Measurements from ENCODE around the gene KCTD13. TPM values are rescaled to one million over a fixed set of nuclear protein-coding genes. Genes with fewer than 3 reads are reported as not detected.

The KCTD13 gene
- 24.1 TPM for polyA plus RNA-seq (2013, experiment 1 of 2)
- 17.5 TPM for polyA plus RNA-seq (2013, experiment 2 of 2)

DNA sequence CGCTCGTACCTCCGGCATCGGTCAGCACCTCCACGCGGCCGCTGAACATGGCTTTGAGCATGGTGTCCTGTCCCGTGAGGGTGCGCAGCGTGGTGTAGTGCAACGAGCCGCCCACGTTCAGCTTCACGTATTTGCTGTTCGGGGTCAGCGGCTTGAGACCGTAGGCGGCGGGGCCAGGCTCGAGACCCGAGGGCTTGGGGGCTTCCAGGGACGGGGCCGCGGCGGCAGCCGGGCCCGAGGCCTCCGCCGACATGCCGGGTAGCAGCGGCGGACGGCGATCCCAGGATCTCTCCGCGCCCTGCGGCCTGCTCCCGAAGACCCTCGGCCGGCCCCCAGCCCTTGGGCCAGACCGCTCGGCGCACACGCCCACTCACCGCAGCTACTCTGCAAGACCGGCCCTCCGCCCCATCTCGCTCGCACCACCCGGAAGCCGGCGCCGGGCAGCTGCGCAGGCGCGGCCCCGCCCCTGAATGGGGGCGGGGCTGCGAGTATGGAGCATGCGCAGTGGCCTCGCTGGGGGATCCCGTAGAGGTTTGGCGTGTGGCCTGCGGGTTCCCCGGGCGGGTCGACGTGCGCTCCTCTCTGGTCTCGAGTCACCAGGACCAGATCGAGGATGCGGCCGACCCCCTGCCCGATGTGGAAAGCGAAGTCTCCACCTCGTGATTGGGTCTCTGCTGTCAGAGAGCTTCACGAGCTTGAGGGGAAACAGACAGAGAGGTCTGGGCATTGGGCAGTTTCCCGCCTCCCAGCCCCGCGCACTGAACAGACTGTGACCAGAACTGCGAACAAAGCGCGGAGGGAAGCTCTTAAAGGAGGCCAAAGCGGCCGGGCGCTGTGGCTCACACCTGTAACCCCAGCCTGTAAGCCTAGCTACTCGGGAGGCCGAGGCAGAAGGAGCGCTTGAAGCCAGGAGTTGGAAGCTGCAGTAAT lies at the start of gene KCTD13:
Gene KCTD13, minus strand, starts transcription at position 446 of the 930 bp plus-strand sequence. Its CDS starts 193 bp downstream, at position 253.
- Histone ChIP-seq H3K4me1 (ENCODE audit: control insufficient read depth, insufficient read depth, low read length, poor library complexity, severe bottlenecking) (peaks cover 11% of the 10 kb centered on the region), H3K36me3 (ENCODE audit: control insufficient read depth, insufficient read depth, low read length) (peaks cover 21% of the 10 kb centered on the region), H3K4me3 (ENCODE audit: extremely low read depth, insufficient read depth, low read length, poor library complexity, severe bottlenecking) (peak within 1 kb of the TSS; percentile 86), H3K27ac (ENCODE audit: low read depth, low read length, severe bottlenecking) (peak within 1 kb of the TSS; percentile 76), H3K9me3 (ENCODE audit: control insufficient read depth, low read length) (no peaks in the 10 kb centered on the region)
- WGBS, 2 experiments (ENCODE audit: insufficient coverage in 2 of 2): 1% methylated on average over 77 to 83 of the region's 89 CpGs

DNA sequence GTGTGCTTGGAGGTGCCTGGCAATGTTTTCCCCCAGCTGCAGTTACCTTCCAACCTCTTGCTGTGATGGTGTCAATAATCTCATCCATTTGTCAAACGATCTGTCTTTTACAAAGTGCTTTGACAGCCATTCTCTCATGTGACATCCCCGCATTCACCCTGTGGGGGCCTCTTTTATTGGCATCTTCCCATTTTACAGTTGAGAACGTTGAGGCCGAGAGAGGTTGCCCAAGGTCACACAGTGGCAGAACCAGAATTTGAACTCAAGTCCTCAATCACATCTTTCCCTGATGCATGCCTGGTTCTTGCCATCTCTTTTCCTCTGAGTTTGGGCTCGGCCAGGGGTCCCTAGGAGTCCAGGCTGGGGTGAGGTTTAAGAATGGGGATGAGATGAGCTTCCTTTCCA lies 49.1 kb upstream of the KCTD13 start:
- H3K4me1 ChIP-seq (ENCODE audit: control insufficient read depth, insufficient read depth, low read length, poor library complexity, severe bottlenecking): peaks cover 21% of the 10 kb centered on the region
- peaks cover 61% of the 10 kb centered on the region for H3K36me3 ChIP-seq (ENCODE audit: control insufficient read depth, insufficient read depth, low read length)
- H3K4me3 ChIP-seq (ENCODE audit: extremely low read depth, insufficient read depth, low read length, poor library complexity, severe bottlenecking): peak overlapping the region; percentile 80
- H3K9me3 ChIP-seq (ENCODE audit: control insufficient read depth, low read length): peaks cover 8% of the 10 kb centered on the region
- H3K27ac ChIP-seq (ENCODE audit: low read depth, low read length, severe bottlenecking): peak overlapping the region; percentile 64
- 82 to 83% methylated on average over 4 to 5 of the region's 5 CpGs for WGBS, 2 experiments (ENCODE audit: insufficient coverage in 2 of 2)

- H3K27ac ChIP-seq (ENCODE audit: low read depth, low read length, severe bottlenecking): peak overlapping the region; percentile 79
- H3K9me3 ChIP-seq (ENCODE audit: control insufficient read depth, low read length): peaks cover 8% of the 10 kb centered on the region
- peaks cover 60% of the 10 kb centered on the region for H3K36me3 ChIP-seq (ENCODE audit: control insufficient read depth, insufficient read depth, low read length)
- peaks cover 21% of the 10 kb centered on the region for H3K4me1 ChIP-seq (ENCODE audit: control insufficient read depth, insufficient read depth, low read length, poor library complexity, severe bottlenecking)
- peak overlapping the region; percentile 80 for H3K4me3 ChIP-seq (ENCODE audit: extremely low read depth, insufficient read depth, low read length, poor library complexity, severe bottlenecking)
- 5 to 8% methylated on average over 17 to 27 of the region's 31 CpGs for WGBS, 2 experiments (ENCODE audit: insufficient coverage in 2 of 2)
These were observed 48.5 kb upstream of the KCTD13 start for GRCh38 chr16:29974291-29975133.

- Histone ChIP-seq H3K4me1 (ENCODE audit: control insufficient read depth, insufficient read depth, low read length, poor library complexity, severe bottlenecking) (peaks cover 21% of the 10 kb centered on the region), H3K9me3 (ENCODE audit: control insufficient read depth, low read length) (peaks cover 8% of the 10 kb centered on the region), H3K4me3 (ENCODE audit: extremely low read depth, insufficient read depth, low read length, poor library complexity, severe bottlenecking) (peak within 1 kb of the TSS; percentile 80), H3K27ac (ENCODE audit: low read depth, low read length, severe bottlenecking) (peak within 1 kb of the TSS; percentile 79), H3K36me3 (ENCODE audit: control insufficient read depth, insufficient read depth, low read length) (peaks cover 57% of the 10 kb centered on the region)
- WGBS, 2 experiments (ENCODE audit: insufficient coverage in 2 of 2): 3 to 5% methylated on average over 43 to 62 of the region's 75 CpGs
These were observed 47.6 kb upstream of the KCTD13 start, which contains the start of gene TAOK2 for GRCh38 chr16:29973384-29974246. TAOK2 (plus strand) TSS chr16:29973868; CDS start chr16:29977773, 3,905 bp downstream.

DNA sequence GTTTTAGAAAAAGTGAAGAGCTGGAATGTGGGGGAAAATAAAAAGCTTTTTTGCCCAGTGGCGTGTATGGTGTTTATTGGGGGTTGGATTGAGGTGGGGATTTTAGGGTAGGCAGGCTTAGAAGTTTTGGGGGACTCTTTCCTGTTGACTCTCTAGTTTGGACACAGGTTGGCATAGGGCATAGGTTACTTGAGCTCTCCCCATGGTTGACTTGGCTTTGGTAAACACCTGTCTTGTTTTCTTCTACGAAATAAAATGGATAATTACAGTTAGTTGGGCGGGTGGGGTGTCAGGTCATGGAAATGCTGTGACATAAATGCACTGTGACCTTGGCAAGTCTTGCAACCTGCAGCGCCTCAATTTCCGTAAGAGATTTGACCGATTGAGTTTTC lies 47.0 kb upstream of the KCTD13 start:
- H3K27ac ChIP-seq (ENCODE audit: low read depth, low read length, severe bottlenecking): no peak overlapping the region
- peaks cover 21% of the 10 kb centered on the region for H3K4me1 ChIP-seq (ENCODE audit: control insufficient read depth, insufficient read depth, low read length, poor library complexity, severe bottlenecking)
- WGBS, 2 experiments (ENCODE audit: insufficient coverage in 2 of 2): 86% methylated on average over 5 to 6 of the region's 6 CpGs
- peaks cover 8% of the 10 kb centered on the region for H3K9me3 ChIP-seq (ENCODE audit: control insufficient read depth, low read length)
- peaks cover 57% of the 10 kb centered on the region for H3K36me3 ChIP-seq (ENCODE audit: control insufficient read depth, insufficient read depth, low read length)
- no peak overlapping the region for H3K4me3 ChIP-seq (ENCODE audit: extremely low read depth, insufficient read depth, low read length, poor library complexity, severe bottlenecking)

DNA sequence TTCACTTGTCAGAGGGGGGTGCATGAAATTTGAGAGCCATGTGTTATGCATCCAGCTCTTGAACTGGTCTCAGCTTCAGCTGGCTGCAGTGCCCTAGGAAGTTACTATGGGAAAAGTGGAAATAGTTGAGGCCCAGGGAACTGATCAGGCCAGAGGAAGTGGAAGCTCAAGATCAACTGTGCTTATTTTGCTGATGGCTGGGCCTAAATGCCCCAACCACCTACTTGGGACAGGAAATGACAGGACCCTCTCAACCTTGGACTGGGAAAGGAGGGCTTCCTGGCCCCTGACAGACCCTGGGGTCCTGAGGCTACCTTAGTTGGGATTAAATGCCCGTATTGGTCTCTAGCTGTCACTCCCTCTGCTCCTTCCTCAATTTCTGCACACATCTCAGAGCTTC lies 46.5 kb upstream of the KCTD13 start:
- Histone ChIP-seq H3K9me3 (ENCODE audit: control insufficient read depth, low read length) (peaks cover 8% of the 10 kb centered on the region), H3K36me3 (ENCODE audit: control insufficient read depth, insufficient read depth, low read length) (peaks cover 56% of the 10 kb centered on the region), H3K27ac (ENCODE audit: low read depth, low read length, severe bottlenecking) (no peak overlapping the region), H3K4me3 (ENCODE audit: extremely low read depth, insufficient read depth, low read length, poor library complexity, severe bottlenecking) (no peak overlapping the region), H3K4me1 (ENCODE audit: control insufficient read depth, insufficient read depth, low read length, poor library complexity, severe bottlenecking) (peaks cover 21% of the 10 kb centered on the region)
- 100% methylated on average over 1 of the region's 1 CpG for WGBS, 2 experiments (ENCODE audit: insufficient coverage in 2 of 2)

- 96 to 100% methylated on average over 5 to 6 of the region's 8 CpGs for WGBS, 2 experiments (ENCODE audit: insufficient coverage in 2 of 2)
- H3K4me1 ChIP-seq (ENCODE audit: control insufficient read depth, insufficient read depth, low read length, poor library complexity, severe bottlenecking): peaks cover 15% of the 10 kb centered on the region
- H3K36me3 ChIP-seq (ENCODE audit: control insufficient read depth, insufficient read depth, low read length): peaks cover 53% of the 10 kb centered on the region
- no peak overlapping the region for H3K4me3 ChIP-seq (ENCODE audit: extremely low read depth, insufficient read depth, low read length, poor library complexity, severe bottlenecking)
- H3K27ac ChIP-seq (ENCODE audit: low read depth, low read length, severe bottlenecking): no peak overlapping the region
- H3K9me3 ChIP-seq (ENCODE audit: control insufficient read depth, low read length): peaks cover 8% of the 10 kb centered on the region
These were observed 45.3 kb upstream of the KCTD13 start for GRCh38 chr16:29971304-29971703.

GRCh38 chr16:29968205-29968604 lies 42.2 kb upstream of the KCTD13 start:
- no peaks in the 10 kb centered on the region for H3K4me1 ChIP-seq (ENCODE audit: control insufficient read depth, insufficient read depth, low read length, poor library complexity, severe bottlenecking)
- H3K36me3 ChIP-seq (ENCODE audit: control insufficient read depth, insufficient read depth, low read length): peaks cover 60% of the 10 kb centered on the region
- 81 to 100% methylated on average over 2 of the region's 4 CpGs for WGBS, 2 experiments (ENCODE audit: insufficient coverage in 2 of 2)
- no peak overlapping the region for H3K4me3 ChIP-seq (ENCODE audit: extremely low read depth, insufficient read depth, low read length, poor library complexity, severe bottlenecking)
- H3K9me3 ChIP-seq (ENCODE audit: control insufficient read depth, low read length): peaks cover 8% of the 10 kb centered on the region
- H3K27ac ChIP-seq (ENCODE audit: low read depth, low read length, severe bottlenecking): no peak overlapping the region

DNA sequence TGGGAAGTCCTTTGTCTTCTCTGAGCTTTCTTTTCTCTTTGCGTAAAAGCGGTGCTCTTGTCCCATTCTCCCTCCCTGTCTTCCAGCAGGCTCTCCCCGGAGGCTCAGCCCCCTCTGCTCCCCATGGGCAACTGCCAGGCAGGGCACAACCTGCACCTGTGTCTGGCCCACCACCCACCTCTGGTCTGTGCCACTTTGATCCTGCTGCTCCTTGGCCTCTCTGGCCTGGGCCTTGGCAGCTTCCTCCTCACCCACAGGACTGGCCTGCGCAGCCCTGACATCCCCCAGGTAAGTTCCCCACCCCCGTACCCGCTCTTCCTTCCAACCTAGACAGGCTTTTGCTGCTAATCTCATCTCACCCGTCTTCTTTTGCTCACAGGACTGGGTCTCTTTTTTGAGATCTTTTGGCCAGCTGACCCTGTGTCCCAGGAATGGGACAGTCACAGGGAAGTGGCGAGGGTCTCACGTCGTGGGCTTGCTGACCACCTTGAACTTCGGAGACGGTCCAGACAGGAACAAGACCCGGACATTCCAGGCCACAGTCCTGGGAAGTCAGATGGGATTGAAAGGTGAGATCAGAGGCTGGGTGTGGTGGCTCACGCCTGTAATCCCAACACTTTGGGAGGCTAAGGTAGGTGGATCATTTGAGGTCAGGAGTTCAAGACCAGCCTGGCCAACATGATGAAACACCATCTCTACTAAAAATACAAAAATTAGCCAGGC lies 37.2 kb upstream of the KCTD13 start:
- WGBS, 2 experiments (ENCODE audit: insufficient coverage in 2 of 2): 92 to 95% methylated on average over 13 to 14 of the region's 14 CpGs
- peak overlapping the region; percentile 62 for H3K4me3 ChIP-seq (ENCODE audit: extremely low read depth, insufficient read depth, low read length, poor library complexity, severe bottlenecking)
- peaks cover 20% of the 10 kb centered on the region for H3K36me3 ChIP-seq (ENCODE audit: control insufficient read depth, insufficient read depth, low read length)
- no peaks in the 10 kb centered on the region for H3K4me1 ChIP-seq (ENCODE audit: control insufficient read depth, insufficient read depth, low read length, poor library complexity, severe bottlenecking)
- no peaks in the 10 kb centered on the region for H3K9me3 ChIP-seq (ENCODE audit: control insufficient read depth, low read length)
- H3K27ac ChIP-seq (ENCODE audit: low read depth, low read length, severe bottlenecking): no peak overlapping the region
